NT2/D1 (cell line): ENCODE data around the gene CNTD1.

ENCODE experiments used
- SUZ12 ChIP-seq: IDR thresholded peaks from 2 replicates; pipeline ENCODE4 v1.6.1; 2011; ENCODE audit not compliant: insufficient read length, insufficient read depth; ENCODE audit errors: extremely low read depth
- YY1 ChIP-seq: IDR thresholded peaks from 2 replicates; pipeline ENCODE4 v1.6.1; 2011; ENCODE audit not compliant: insufficient read length, insufficient read depth
- ZNF274 ChIP-seq: IDR thresholded peaks from 2 replicates; pipeline ENCODE4 v1.6.1; 2011; ENCODE audit warnings: mild to moderate bottlenecking, low read depth, low read length

- TF ChIP-seq YY1 (no peak), SUZ12 (no peak), ZNF274 (no peak)
These were observed 6.1 kb upstream of the CNTD1 start for GRCh38 chr17:42792545-42792944.
